ENCODE measurements around the gene HTT.

DNA sequence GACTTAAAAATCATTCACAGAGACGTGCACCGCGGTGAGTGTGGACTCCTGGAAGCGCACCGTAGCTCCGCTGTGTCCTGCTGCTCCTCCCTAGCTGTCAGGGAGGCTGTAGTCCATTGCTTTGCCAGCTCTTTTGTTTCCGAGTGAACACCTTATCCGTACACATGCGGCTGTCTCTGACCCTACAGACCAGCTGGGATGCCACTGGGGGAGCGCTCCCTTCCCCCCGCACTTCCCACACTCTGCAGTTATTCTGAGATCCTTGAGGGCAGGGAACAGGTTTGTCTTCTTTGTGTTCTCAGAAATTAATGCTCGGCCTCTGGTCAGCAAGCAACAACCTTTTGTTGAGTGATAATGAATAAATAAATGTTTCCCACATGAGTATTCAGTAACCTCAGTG is 140.8 kb downstream of the HTT start:
- TF ChIP-seq, protein P1, sequence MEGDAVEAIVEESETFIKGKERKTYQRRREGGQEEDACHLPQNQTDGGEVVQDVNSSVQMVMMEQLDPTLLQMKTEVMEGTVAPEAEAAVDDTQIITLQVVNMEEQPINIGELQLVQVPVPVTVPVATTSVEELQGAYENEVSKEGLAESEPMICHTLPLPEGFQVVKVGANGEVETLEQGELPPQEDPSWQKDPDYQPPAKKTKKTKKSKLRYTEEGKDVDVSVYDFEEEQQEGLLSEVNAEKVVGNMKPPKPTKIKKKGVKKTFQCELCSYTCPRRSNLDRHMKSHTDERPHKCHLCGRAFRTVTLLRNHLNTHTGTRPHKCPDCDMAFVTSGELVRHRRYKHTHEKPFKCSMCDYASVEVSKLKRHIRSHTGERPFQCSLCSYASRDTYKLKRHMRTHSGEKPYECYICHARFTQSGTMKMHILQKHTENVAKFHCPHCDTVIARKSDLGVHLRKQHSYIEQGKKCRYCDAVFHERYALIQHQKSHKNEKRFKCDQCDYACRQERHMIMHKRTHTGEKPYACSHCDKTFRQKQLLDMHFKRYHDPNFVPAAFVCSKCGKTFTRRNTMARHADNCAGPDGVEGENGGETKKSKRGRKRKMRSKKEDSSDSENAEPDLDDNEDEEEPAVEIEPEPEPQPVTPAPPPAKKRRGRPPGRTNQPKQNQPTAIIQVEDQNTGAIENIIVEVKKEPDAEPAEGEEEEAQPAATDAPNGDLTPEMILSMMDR (IDR thresholded peaks at IDR 0.05): no peak
- no peak for TF ChIP-seq POLR2A (IDR thresholded peaks at IDR 0.05)
- no peak for TF ChIP-seq POLR2AphosphoS5 (IDR thresholded peaks at IDR 0.05)
